HepG2 (cell line): Measurements from ENCODE around the gene PCBP1. TPM values are rescaled to one million over a fixed set of nuclear protein-coding genes. Genes with fewer than 3 reads are reported as not detected.

Experiments
- CC2D1A ChIP-seq: sonication (generic); formaldehyde crosslinking; IDR thresholded peaks from 2 replicates; pipeline ENCODE4 v1.8.1; 2023; ENCODE audit warnings: mild to moderate bottlenecking, missing genetic modification reagents
- CENPX ChIP-seq: sonication (generic); formaldehyde crosslinking; IDR thresholded peaks from 2 replicates; pipeline ENCODE4 v1.9.0; 2021; ENCODE audit warnings: mild to moderate bottlenecking, missing genetic modification reagents, moderate library complexity
- FOXA1 ChIP-seq, 2 experiments: fragments of 450-650 bp in 1 of 2; sonication (generic) in 1 of 2; formaldehyde crosslinking in 1 of 2; IDR thresholded peaks; 2 replicates each; pipeline versions ENCODE4 v1.4.0 to v1.6.1; 2016 to 2020; ENCODE audit warnings: missing genetic modification reagents in 1 of 2
- HMG20A ChIP-seq: IDR thresholded peaks from 2 replicates; pipeline ENCODE4 v1.6.1; 2016; ENCODE audit warnings: borderline replicate concordance
- ISX ChIP-seq: sonication (generic); formaldehyde crosslinking; conservative IDR thresholded peaks from 2 replicates; pipeline ENCODE4 v1.5.0; 2020; ENCODE audit warnings: missing genetic modification reagents
- LBX2 ChIP-seq: sonication (generic); formaldehyde crosslinking; IDR thresholded peaks from 2 replicates; pipeline ENCODE4 v1.5.0; 2020; ENCODE audit warnings: missing genetic modification reagents, mild to moderate bottlenecking, borderline replicate concordance
- MED8 ChIP-seq: sonication (generic); formaldehyde crosslinking; IDR thresholded peaks from 2 replicates; pipeline ENCODE4 v1.8.1; 2023; ENCODE audit warnings: mild to moderate bottlenecking, missing genetic modification reagents; ENCODE audit not compliant: insufficient replicate concordance
- MEF2D ChIP-seq: sonication (generic); formaldehyde crosslinking; IDR thresholded peaks from 2 replicates; pipeline ENCODE4 v1.5.1; 2020; ENCODE audit warnings: mild to moderate bottlenecking, missing genetic modification reagents
- NFIC ChIP-seq: IDR thresholded peaks from 2 replicates; pipeline ENCODE4 v1.6.1; 2012; ENCODE audit warnings: mild to moderate bottlenecking, low read length, inconsistent platforms
- PTBP1 ChIP-seq: fragments of 200-400 bp; formaldehyde crosslinking; IDR thresholded peaks from 2 replicates; pipeline ENCODE4 v1.6.1; 2018; ENCODE audit warnings: low read length, low read depth; ENCODE audit not compliant: poor library complexity, severe bottlenecking
- RARA ChIP-seq: IDR thresholded peaks from 2 replicates; pipeline ENCODE4 v1.6.1; 2016; ENCODE audit warnings: missing genetic modification reagents, missing compliant biosample characterization
- RNF219 ChIP-seq: sonication (generic); formaldehyde crosslinking; IDR thresholded peaks from 2 replicates; pipeline ENCODE4 v1.5.0; 2020; ENCODE audit warnings: mild to moderate bottlenecking, missing genetic modification reagents
- ZFAT ChIP-seq: sonication (generic); formaldehyde crosslinking; conservative IDR thresholded peaks from 2 replicates; pipeline ENCODE4 v1.8.1; 2023; ENCODE audit warnings: missing genetic modification reagents, inconsistent platforms
- ZNF543 ChIP-seq: sonication (generic); formaldehyde crosslinking; IDR thresholded peaks from 2 replicates; pipeline ENCODE4 v1.4.0; 2020; ENCODE audit warnings: mild to moderate bottlenecking, missing genetic modification reagents
- ZNF546 ChIP-seq: sonication (generic); formaldehyde crosslinking; conservative IDR thresholded peaks from 2 replicates; pipeline ENCODE4 v1.8.1; 2023; ENCODE audit warnings: mild to moderate bottlenecking, missing genetic modification reagents
- ZNF562 ChIP-seq: sonication (generic); formaldehyde crosslinking; IDR thresholded peaks from 2 replicates; pipeline ENCODE4 v1.8.0; 2022; ENCODE audit warnings: missing genetic modification reagents, borderline replicate concordance
- ZNF572 ChIP-seq: sonication (generic); formaldehyde crosslinking; IDR thresholded peaks from 2 replicates; pipeline ENCODE4 v1.5.1; 2020; ENCODE audit warnings: mild to moderate bottlenecking, missing genetic modification reagents
- ZNF781 ChIP-seq: sonication (generic); formaldehyde crosslinking; IDR thresholded peaks from 2 replicates; pipeline ENCODE4 v1.5.1; 2020; ENCODE audit warnings: borderline replicate concordance, mild to moderate bottlenecking, missing genetic modification reagents; ENCODE audit errors: not compliant biosample characterization
- polyA plus RNA-seq, 8 experiments: library from polyadenylated mRNA; depleted of rRNA in 3 of 8; stranded (reverse) in 7 of 8; unstranded in 1 of 8; fragments of >200 nt; fragmentation: Illumina TruSeq in 4 of 8; extraction: Trizol in 4 of 8; gene quantifications; 2 replicates each; pipeline versions ENCODE4 v1.2.1 to v1.2.3, GENCODE V29; 2011 to 2016; ENCODE audit warnings: low read depth in 4 of 8, missing spikeins in 1 of 8, mixed read lengths in 1 of 8; ENCODE audit not compliant: insufficient read depth in 1 of 8
- total RNA-seq, 5 experiments: library from RNA; depleted of rRNA; stranded (reverse); fragments of >200 nt; fragmentation: Illumina TruSeq; extraction: Trizol; gene quantifications; 2 replicates each; pipeline ENCODE4 v1.2.3, GENCODE V29; 2016; ENCODE audit warnings: low read depth in 1 of 5
- TF ChIP-seq, protein P1 (sequence below): sonication (generic); formaldehyde crosslinking; IDR thresholded peaks from 2 replicates; pipeline ENCODE4 v1.9.0; 2021; ENCODE audit warnings: missing genetic modification reagents, borderline replicate concordance
- TF ChIP-seq, protein P2 (sequence below): sonication (generic); formaldehyde crosslinking; conservative IDR thresholded peaks from 2 replicates; pipeline ENCODE4 v1.8.1; 2023; ENCODE audit warnings: missing genetic modification reagents
- TF ChIP-seq, protein P3 (sequence below): sonication (generic); formaldehyde crosslinking; IDR thresholded peaks from 2 replicates; pipeline ENCODE4 v1.5.0; 2020; ENCODE audit warnings: mild to moderate bottlenecking, missing genetic modification reagents, borderline replicate concordance

Gene PCBP1
- total and polyA plus RNA-seq, 2 of the 13 experiments (the other 11 are each of a cell fraction or from before 2014, with no cell fraction given), result 32.0 to 137 TPM

- TF ChIP-seq ZNF562 (CRISPR knock-in tag) (no peak), RARA (CRISPR knock-in tag) (no peak), NFIC (peak; percentile 13; the same call in 1 of the 2 replicates), MEF2D (CRISPR knock-in tag) (no peak), CC2D1A (CRISPR knock-in tag) (0 out of 2 replicates have a peak, but pooled peaks have one; percentile 40), FOXA1 (IDR thresholded peaks at IDR 0.05) (no peak), FOXA1 (CRISPR knock-in tag; IDR thresholded peaks at IDR 0.05) (no peak), LBX2 (CRISPR knock-in tag) (no peak), ZNF781 (CRISPR knock-in tag) (no peak), ISX (CRISPR knock-in tag) (no peak), PTBP1 (no peak), ZFAT (CRISPR knock-in tag) (no peak; the same call in none of the 2 replicates), MED8 (CRISPR knock-in tag) (no peak), HMG20A (CRISPR knock-in tag) (no peak), ZNF546 (CRISPR knock-in tag) (no peak), RNF219 (no peak), CENPX (no peak), ZNF543 (CRISPR knock-in tag) (peak; percentile 11; the same call in 1 of the 2 replicates), ZNF572 (CRISPR knock-in tag) (no peak)
- TF ChIP-seq, protein P1, sequence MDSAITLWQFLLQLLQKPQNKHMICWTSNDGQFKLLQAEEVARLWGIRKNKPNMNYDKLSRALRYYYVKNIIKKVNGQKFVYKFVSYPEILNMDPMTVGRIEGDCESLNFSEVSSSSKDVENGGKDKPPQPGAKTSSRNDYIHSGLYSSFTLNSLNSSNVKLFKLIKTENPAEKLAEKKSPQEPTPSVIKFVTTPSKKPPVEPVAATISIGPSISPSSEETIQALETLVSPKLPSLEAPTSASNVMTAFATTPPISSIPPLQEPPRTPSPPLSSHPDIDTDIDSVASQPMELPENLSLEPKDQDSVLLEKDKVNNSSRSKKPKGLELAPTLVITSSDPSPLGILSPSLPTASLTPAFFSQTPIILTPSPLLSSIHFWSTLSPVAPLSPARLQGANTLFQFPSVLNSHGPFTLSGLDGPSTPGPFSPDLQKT (CRISPR knock-in tag), result no peak
- TF ChIP-seq, protein P2, sequence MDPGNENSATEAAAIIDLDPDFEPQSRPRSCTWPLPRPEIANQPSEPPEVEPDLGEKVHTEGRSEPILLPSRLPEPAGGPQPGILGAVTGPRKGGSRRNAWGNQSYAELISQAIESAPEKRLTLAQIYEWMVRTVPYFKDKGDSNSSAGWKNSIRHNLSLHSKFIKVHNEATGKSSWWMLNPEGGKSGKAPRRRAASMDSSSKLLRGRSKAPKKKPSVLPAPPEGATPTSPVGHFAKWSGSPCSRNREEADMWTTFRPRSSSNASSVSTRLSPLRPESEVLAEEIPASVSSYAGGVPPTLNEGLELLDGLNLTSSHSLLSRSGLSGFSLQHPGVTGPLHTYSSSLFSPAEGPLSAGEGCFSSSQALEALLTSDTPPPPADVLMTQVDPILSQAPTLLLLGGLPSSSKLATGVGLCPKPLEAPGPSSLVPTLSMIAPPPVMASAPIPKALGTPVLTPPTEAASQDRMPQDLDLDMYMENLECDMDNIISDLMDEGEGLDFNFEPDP (CRISPR knock-in tag), result no peak
- TF ChIP-seq, protein P3, sequence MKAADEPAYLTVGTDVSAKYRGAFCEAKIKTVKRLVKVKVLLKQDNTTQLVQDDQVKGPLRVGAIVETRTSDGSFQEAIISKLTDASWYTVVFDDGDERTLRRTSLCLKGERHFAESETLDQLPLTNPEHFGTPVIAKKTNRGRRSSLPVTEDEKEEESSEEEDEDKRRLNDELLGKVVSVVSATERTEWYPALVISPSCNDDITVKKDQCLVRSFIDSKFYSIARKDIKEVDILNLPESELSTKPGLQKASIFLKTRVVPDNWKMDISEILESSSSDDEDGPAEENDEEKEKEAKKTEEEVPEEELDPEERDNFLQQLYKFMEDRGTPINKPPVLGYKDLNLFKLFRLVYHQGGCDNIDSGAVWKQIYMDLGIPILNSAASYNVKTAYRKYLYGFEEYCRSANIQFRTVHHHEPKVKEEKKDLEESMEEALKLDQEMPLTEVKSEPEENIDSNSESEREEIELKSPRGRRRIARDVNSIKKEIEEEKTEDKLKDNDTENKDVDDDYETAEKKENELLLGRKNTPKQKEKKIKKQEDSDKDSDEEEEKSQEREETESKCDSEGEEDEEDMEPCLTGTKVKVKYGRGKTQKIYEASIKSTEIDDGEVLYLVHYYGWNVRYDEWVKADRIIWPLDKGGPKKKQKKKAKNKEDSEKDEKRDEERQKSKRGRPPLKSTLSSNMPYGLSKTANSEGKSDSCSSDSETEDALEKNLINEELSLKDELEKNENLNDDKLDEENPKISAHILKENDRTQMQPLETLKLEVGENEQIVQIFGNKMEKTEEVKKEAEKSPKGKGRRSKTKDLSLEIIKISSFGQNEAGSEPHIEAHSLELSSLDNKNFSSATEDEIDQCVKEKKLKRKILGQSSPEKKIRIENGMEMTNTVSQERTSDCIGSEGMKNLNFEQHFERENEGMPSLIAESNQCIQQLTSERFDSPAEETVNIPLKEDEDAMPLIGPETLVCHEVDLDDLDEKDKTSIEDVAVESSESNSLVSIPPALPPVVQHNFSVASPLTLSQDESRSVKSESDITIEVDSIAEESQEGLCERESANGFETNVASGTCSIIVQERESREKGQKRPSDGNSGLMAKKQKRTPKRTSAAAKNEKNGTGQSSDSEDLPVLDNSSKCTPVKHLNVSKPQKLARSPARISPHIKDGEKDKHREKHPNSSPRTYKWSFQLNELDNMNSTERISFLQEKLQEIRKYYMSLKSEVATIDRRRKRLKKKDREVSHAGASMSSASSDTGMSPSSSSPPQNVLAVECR (CRISPR knock-in tag), result no peak
These were observed 1.5 kb upstream of the PCBP1 start (continued) for GRCh38 chr2:70085711-70086277.
